GM12878 (cell line): ENCODE results near the gene UBR7. TPM values are rescaled to one million over a fixed set of nuclear protein-coding genes. Genes with fewer than 3 reads are reported as not detected.
A peak's percentile ranks its signal among the peaks of the same experiment; 100 is the strongest.

Experiments
- ATF7 ChIP-seq: fragments of 450-650 bp; IDR thresholded peaks from 2 replicates; pipeline ENCODE4 v1.6.1; 2016; ENCODE audit warnings: low read depth, mild to moderate bottlenecking
- CBX3 ChIP-seq: fragments of 200-600 bp; sonication (generic); IDR thresholded peaks from 2 replicates; pipeline ENCODE4 v1.6.1; 2016; ENCODE audit warnings: low read depth, borderline replicate concordance
- CHD2 ChIP-seq: IDR thresholded peaks from 2 replicates; pipeline ENCODE4 v1.6.1; 2011; ENCODE audit warnings: low read depth, low read length, improper control_type of control experiment, borderline replicate concordance
- CREB1 ChIP-seq: IDR thresholded peaks from 2 replicates; pipeline ENCODE4 v1.6.1; 2012; ENCODE audit warnings: low read depth, mild to moderate bottlenecking, inconsistent platforms
- CREM ChIP-seq: IDR thresholded peaks from 2 replicates; pipeline ENCODE4 v1.6.1; 2014; ENCODE audit warnings: antibody characterized with exemption, low read depth
- ELK1 ChIP-seq: IDR thresholded peaks from 2 replicates; pipeline ENCODE4 v1.6.1; 2012; ENCODE audit warnings: low read depth, low read length, improper control_type of control experiment
- ETV6 ChIP-seq, 2 experiments: fragments of 450-650 bp in 1 of 2; IDR thresholded peaks in 1 of 2; conservative IDR thresholded peaks in 1 of 2; 2 replicates each; pipeline ENCODE4 v1.6.1; 2014; ENCODE audit warnings: antibody characterized with exemption in 1 of 2, borderline replicate concordance in 1 of 2, low read depth in 1 of 2, mild to moderate bottlenecking in 1 of 2, moderate library complexity in 1 of 2
- FOS ChIP-seq: IDR thresholded peaks from 3 replicates; pipeline ENCODE4 v1.6.1; 2011; ENCODE audit warnings: borderline replicate concordance; ENCODE audit not compliant: insufficient read length; ENCODE audit errors: extremely low read depth
- MEF2B ChIP-seq: fragments of 450-650 bp; IDR thresholded peaks from 2 replicates; pipeline ENCODE4 v1.6.1; 2018; ENCODE audit warnings: mild to moderate bottlenecking, moderate library complexity; ENCODE audit not compliant: partially characterized antibody, poor library complexity, severe bottlenecking
- MYB ChIP-seq: fragments of 150-350 bp; IDR thresholded peaks from 2 replicates; pipeline ENCODE4 v1.6.1; 2014; ENCODE audit warnings: mild to moderate bottlenecking, low read depth, low read length, borderline replicate concordance
- NFIC ChIP-seq: IDR thresholded peaks from 2 replicates; pipeline ENCODE4 v1.6.1; 2012; ENCODE audit warnings: low read depth, mild to moderate bottlenecking, inconsistent platforms, low read length, moderate library complexity
- PAX8 ChIP-seq: fragments of 450-650 bp; IDR thresholded peaks from 2 replicates; pipeline ENCODE4 v1.6.1; 2017; ENCODE audit warnings: mild to moderate bottlenecking, moderate library complexity
- POU2F2 ChIP-seq: IDR thresholded peaks from 3 replicates; pipeline ENCODE4 v1.6.1; 2011; ENCODE audit warnings: low read depth, mild to moderate bottlenecking, low read length, borderline replicate concordance
- SIX5 ChIP-seq: IDR thresholded peaks from 2 replicates; pipeline ENCODE4 v1.6.1; 2011; ENCODE audit warnings: mild to moderate bottlenecking, low read depth, low read length, moderate library complexity; ENCODE audit not compliant: severe bottlenecking
- STAT1 ChIP-seq: fragments of 450-650 bp; conservative IDR thresholded peaks from 2 replicates; pipeline ENCODE4 v1.6.1; 2014; ENCODE audit warnings: antibody characterized with exemption, mild to moderate bottlenecking
- SUPT20H ChIP-seq: IDR thresholded peaks from 2 replicates; pipeline ENCODE4 v1.6.1; 2011; ENCODE audit warnings: low read depth, mild to moderate bottlenecking, low read length, moderate library complexity, borderline replicate concordance; ENCODE audit not compliant: control insufficient read depth
- ZBED1 ChIP-seq: IDR thresholded peaks from 2 replicates; pipeline ENCODE4 v1.6.1; 2016; ENCODE audit warnings: borderline replicate concordance
- ZBTB40 ChIP-seq: fragments of 450-650 bp; IDR thresholded peaks from 2 replicates; pipeline ENCODE4 v1.6.1; 2016; ENCODE audit warnings: mild to moderate bottlenecking, moderate library complexity, borderline replicate concordance
- ZNF217 ChIP-seq: fragments of 450-650 bp; IDR thresholded peaks from 2 replicates; pipeline ENCODE4 v1.6.1; 2017; ENCODE audit warnings: antibody characterized with exemption, mild to moderate bottlenecking
- ZNF687 ChIP-seq: fragments of 450-650 bp; IDR thresholded peaks from 2 replicates; pipeline ENCODE4 v1.6.1; 2017; ENCODE audit warnings: mild to moderate bottlenecking, moderate library complexity
- polyA plus RNA-seq, 11 experiments: library from polyadenylated mRNA; depleted of rRNA in 4 of 11; unstranded in 6 of 11; stranded (reverse) in 5 of 11; fragments of >200 nt; fragmentation: Nextera tagmentation in 4 of 11; fragmentation: Illumina TruSeq in 1 of 11; extraction: Ambion mirVana in 4 of 11; extraction: Trizol in 1 of 11; gene quantifications; 1 replicate in 1 of 11; 2 replicates in 10 of 11; pipeline versions ENCODE4 v1.2.1 to v1.2.3, GENCODE V29; 2011 to 2016; ENCODE audit warnings: inconsistent platforms in 2 of 11, missing spikeins in 2 of 11, low read depth in 1 of 11
- total RNA-seq, 4 experiments: library from RNA; depleted of rRNA in 3 of 4; stranded (reverse); fragments of >200 nt in 3 of 4; fragmentation: Illumina TruSeq in 1 of 4; extraction: Trizol in 1 of 4; gene quantifications; 2 replicates each; pipeline versions ENCODE4 v1.2.1 to v1.2.3, GENCODE V29; 2013 to 2021

The UBR7 gene
- total and polyA plus RNA-seq, 10 of the 15 experiments (the other 5 are each of a cell fraction or from before 2014, with no cell fraction given), result 14.3 to 85.6 (median 49.9) TPM

- no peak for TF ChIP-seq ZBED1
- peak; percentile 24; the same call in 1 of the 2 replicates for TF ChIP-seq ELK1
- no peak for TF ChIP-seq SIX5
- TF ChIP-seq MYB, result no peak
- TF ChIP-seq ZNF217, result peak; percentile 61; the same call in 1 of the 2 replicates
- no peak for TF ChIP-seq SUPT20H
- TF ChIP-seq MEF2B, result no peak
- peak; percentile 77; the same call in 1 of the 2 replicates for TF ChIP-seq CHD2
- TF ChIP-seq CREM, result peak; percentile 31; the same call in 1 of the 2 replicates
- peak; percentile 78 for TF ChIP-seq CREB1
- TF ChIP-seq ATF7, result peak; percentile 50
- TF ChIP-seq STAT1, result peak; percentile 93
- no peak for TF ChIP-seq ZBTB40
- no peak for TF ChIP-seq CBX3
- TF ChIP-seq PAX8, result no peak
- no peak; the same call in 2 of the 3 replicates for TF ChIP-seq POU2F2
- no peak for TF ChIP-seq FOS
- peak in 1 of 2 experiments; percentile 49; a peak in 2 of 4 replicates for TF ChIP-seq ETV6 (conservative IDR thresholded peaks at IDR 0.05 in 1 of 2, IDR thresholded peaks at IDR 0.05 in 1 of 2; ENCODE audit: borderline replicate concordance in 1 of 2, low read depth in 1 of 2)
- TF ChIP-seq NFIC, result no peak
- peak; percentile 52 for TF ChIP-seq ZNF687
These were observed 22.4 kb upstream of the UBR7 start, which contains the start of the genes LYSET and MOAP1 (continued) for GRCh38 chr14:93184391-93185348.
